Esophagus (tissue), 2 donors: Measurements from ENCODE around the gene RUNX2. TPM values are rescaled to one million over a fixed set of nuclear protein-coding genes. Genes with fewer than 3 reads are reported as not detected.

ENCODE experiments used
- H3K27ac ChIP-seq, 2 donors: one replicate each; pipeline ENCODE4 v1.5.1; 2013; ENCODE audit warnings: low read depth in 2 of 2, mild to moderate bottlenecking in 2 of 2, inconsistent platforms in 1 of 2, low read length in 1 of 2, moderate library complexity in 1 of 2
- H3K27me3 ChIP-seq, 2 donors: one replicate each; pipeline ENCODE4 v1.6.1; 2013; ENCODE audit warnings: low read length in 2 of 2, control low read depth in 1 of 2, mild to moderate bottlenecking in 1 of 2; ENCODE audit not compliant: insufficient read depth in 2 of 2, control insufficient read depth in 1 of 2
- H3K36me3 ChIP-seq, 2 donors: one replicate each; pipeline ENCODE4 v1.6.1; 2013; ENCODE audit warnings: low read length in 1 of 2; ENCODE audit not compliant: control insufficient read depth in 2 of 2, insufficient read depth in 2 of 2
- H3K4me1 ChIP-seq, 2 donors: one replicate each; pipeline ENCODE4 v1.6.1; 2013; ENCODE audit warnings: low read length in 1 of 2; ENCODE audit not compliant: control insufficient read depth in 2 of 2, insufficient read depth in 2 of 2
- H3K4me3 ChIP-seq, 2 donors: one replicate each; pipeline ENCODE4 v1.5.1; 2013; ENCODE audit warnings: low read length in 2 of 2, mild to moderate bottlenecking in 2 of 2, low read depth in 1 of 2, moderate library complexity in 1 of 2
- H3K9me3 ChIP-seq, 2 donors: one replicate each; pipeline ENCODE4 v1.6.1; 2013; ENCODE audit warnings: mild to moderate bottlenecking in 2 of 2, low read depth in 1 of 2, low read length in 1 of 2, moderate library complexity in 1 of 2; ENCODE audit not compliant: control insufficient read depth in 2 of 2, insufficient read depth in 1 of 2
- WGBS, 2 donors: extraction: QIAGEN DNeasy Blood & Tissue Kit; methylation state at CpG; one replicate each; pipeline ENCODE4 v1.1.7; 2013; 5-methylcytosine and 5-hydroxymethylcytosine counted together
- polyA plus RNA-seq, 2 donors: library from polyadenylated mRNA; stranded (reverse); fragments of 200-250 nt; gene quantifications; one replicate each; pipeline ENCODE4 v1.2.3, GENCODE V29; 2013
- donor health status: healthy with polysubstance abuse.
- donor health status: Bipolar disorder and iron deficiency.

Gene RUNX2
- polyA plus RNA-seq, 2 donors, result 0.31 to 0.75 TPM

DNA sequence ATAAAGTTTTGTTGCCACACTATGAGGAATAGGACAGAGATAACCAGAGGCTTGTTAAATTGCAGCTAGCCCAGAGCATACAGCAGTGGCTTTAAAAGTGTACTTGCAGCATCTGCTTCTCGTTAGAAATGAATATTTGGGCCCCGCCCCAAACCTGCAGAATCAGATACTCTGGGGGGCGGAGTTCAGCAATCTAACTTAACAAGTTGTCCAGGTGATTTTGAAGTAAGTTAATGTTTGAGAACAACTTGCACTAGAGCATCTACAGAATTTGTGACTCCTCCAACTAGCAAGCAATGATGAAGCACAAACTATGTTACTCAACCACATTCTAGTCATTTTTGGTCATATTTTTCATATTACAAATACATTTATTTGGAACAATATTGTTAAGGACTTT is 60.2 kb downstream of the RUNX2 start:
- Histone ChIP-seq H3K4me1 (no peaks in the 10 kb centered on the region), H3K9me3 (no peaks in the 10 kb centered on the region), H3K4me3 (no peak overlapping the region), H3K27ac (no peak overlapping the region), H3K36me3 (no peaks in the 10 kb centered on the region), H3K27me3 (no peaks in the 10 kb centered on the region)
- 42 to 48% methylated on average over 3 of the region's 3 CpGs for WGBS, 2 donors

DNA sequence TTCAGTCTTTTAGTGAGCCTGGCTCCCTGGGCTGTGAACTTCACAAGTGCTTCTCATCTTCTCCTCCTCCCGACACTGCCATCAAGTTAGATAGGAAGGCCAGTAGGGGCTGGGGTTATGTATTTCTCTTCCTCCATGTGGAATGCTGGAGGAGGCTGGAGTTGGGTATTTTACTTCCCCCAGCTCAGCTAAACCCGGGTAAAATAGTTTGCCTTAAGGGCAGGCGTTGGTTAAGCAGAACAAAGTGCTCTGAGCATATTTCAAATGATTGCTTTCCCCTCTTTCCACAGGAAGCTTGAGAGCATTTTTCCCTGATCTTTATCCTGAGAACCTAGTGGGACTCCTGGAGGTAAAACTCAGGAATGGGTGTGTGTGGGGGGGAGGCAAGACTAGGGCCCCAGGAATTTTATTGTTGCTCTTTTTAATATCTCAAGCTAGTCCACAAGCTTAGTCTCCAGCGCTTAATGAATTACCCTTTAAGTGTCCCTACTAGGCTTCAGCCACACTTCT is 66.5 kb downstream of the RUNX2 start:
- no peaks in the 10 kb centered on the region for H3K9me3 ChIP-seq
- WGBS, 2 donors, result 83 to 89% methylated on average over 4 of the region's 4 CpGs
- H3K27ac ChIP-seq, result no peak overlapping the region
- H3K27me3 ChIP-seq, result no peaks in the 10 kb centered on the region
- no peaks in the 10 kb centered on the region for H3K36me3 ChIP-seq
- H3K4me1 ChIP-seq, result no peaks in the 10 kb centered on the region
- no peak overlapping the region for H3K4me3 ChIP-seq

DNA sequence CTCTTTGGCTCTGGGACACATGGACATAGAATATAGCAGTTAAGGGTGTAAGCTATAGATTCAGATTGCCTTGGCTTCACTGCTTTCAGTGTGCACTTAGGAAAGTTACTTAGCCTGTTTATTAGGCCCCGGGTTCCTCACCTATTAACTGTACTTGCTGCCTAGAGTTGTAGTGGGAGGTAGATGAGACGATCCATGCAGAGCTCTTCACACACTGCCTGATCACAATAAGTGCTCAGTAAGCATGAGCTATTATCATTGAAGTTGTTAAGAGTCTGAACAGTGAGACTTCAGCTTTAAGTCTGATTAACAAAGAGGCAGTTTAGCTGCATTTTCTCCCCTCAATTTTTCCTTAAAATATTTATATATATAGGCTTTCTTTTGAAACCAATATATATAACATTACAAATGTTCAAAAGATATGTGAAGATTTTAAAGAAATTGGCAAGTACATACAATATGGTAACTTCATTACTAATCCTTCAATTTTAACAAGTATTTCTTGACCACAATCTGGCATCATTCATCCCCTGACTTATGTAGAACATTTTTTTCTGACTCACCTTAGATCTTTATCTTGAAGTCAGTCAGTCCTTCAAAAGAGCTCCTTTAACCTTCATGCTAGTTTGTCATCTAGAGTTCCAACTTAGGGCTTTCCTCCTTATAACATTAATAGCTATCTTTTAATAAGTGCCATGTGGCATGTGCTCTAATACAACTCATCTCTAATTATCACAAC is 70.1 kb downstream of the RUNX2 start:
- no peak overlapping the region for H3K4me3 ChIP-seq
- H3K4me1 ChIP-seq, result no peaks in the 10 kb centered on the region
- H3K9me3 ChIP-seq, result no peaks in the 10 kb centered on the region
- H3K27ac ChIP-seq, result no peak overlapping the region
- no peaks in the 10 kb centered on the region for H3K36me3 ChIP-seq
- WGBS, 2 donors, result 75 to 79% methylated on average over 2 of the region's 2 CpGs
- H3K27me3 ChIP-seq, result no peaks in the 10 kb centered on the region

DNA sequence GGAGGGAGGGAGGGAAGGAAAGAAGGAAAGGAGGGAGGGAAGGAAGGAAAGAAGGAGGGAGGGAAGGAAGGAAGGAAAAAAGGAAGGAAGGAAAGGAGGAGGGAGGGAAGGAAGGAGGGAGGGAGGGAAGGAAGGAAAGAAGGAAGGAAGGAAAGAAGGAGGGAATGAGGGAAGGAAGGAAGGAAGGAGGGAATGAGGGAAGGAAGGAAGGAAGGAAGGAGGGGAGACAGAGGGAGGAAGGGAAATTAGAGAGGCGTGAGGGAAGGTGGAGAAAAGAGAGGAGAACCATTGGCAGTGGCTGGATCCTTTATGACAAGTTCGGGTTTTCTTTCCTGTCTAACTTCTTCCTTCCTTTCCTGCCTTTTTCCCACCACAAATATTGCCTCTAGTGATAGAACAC is 71.9 kb downstream of the RUNX2 start:
- H3K27ac ChIP-seq, result no peak overlapping the region
- H3K4me3 ChIP-seq, result no peak overlapping the region
- no peaks in the 10 kb centered on the region for H3K27me3 ChIP-seq
- no peaks in the 10 kb centered on the region for H3K4me1 ChIP-seq
- 69 to 87% methylated on average over 2 of the region's 2 CpGs for WGBS, 2 donors
- H3K9me3 ChIP-seq, result no peaks in the 10 kb centered on the region
- no peaks in the 10 kb centered on the region for H3K36me3 ChIP-seq

DNA sequence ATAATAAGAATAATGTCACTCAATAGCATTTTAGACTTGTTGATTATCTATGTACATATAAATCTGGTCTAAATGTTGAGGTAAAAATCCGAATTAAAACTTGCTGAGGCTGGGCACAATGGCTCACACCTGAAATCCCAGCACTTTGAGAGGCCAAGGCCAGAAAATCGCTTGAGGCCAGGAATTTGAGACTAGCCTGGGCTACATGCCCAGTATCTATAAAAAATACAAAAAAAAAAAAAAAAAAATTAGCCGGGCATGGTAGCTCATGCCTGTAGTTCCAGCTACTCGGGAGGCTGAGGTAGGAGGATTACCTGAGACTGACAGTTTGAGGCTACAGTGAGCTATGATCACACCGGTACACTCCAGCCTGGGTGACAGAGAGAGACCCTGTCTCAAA is 83.8 kb downstream of the RUNX2 start:
- no peaks in the 10 kb centered on the region for H3K27me3 ChIP-seq
- no peak overlapping the region for H3K4me3 ChIP-seq
- no peaks in the 10 kb centered on the region for H3K36me3 ChIP-seq
- no peak overlapping the region for H3K27ac ChIP-seq
- H3K4me1 ChIP-seq, result no peaks in the 10 kb centered on the region
- no peaks in the 10 kb centered on the region for H3K9me3 ChIP-seq
- WGBS, 2 donors, result 54 to 71% methylated on average over 5 of the region's 5 CpGs

DNA sequence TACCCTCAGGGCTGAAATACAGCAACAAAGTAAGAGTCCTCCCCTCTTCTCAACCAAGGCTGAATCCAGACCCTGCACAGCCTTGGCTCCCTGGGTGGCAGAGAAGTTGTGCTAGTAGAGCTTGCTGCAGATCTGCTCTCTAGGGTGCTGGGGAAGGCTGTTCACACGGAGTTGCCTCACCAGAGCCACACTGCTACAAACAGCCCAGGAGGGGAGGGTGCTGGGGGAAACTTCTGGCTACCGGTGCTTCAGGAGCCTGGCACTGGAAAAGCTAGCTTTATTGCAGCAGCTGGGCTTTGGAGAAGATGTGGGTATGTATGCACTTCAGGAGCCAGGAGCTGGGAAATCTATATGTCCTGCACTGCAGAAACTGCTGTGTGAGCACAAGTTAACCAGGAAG is 87.2 kb downstream of the RUNX2 start:
- Histone ChIP-seq H3K27me3 (no peaks in the 10 kb centered on the region), H3K36me3 (no peaks in the 10 kb centered on the region), H3K4me3 (no peak overlapping the region), H3K9me3 (no peaks in the 10 kb centered on the region), H3K4me1 (peaks cover 4 to 5% of the 10 kb centered on the region in 2 donors), H3K27ac (no peak overlapping the region)
- 40 to 51% methylated on average over 2 of the region's 2 CpGs for WGBS, 2 donors

DNA sequence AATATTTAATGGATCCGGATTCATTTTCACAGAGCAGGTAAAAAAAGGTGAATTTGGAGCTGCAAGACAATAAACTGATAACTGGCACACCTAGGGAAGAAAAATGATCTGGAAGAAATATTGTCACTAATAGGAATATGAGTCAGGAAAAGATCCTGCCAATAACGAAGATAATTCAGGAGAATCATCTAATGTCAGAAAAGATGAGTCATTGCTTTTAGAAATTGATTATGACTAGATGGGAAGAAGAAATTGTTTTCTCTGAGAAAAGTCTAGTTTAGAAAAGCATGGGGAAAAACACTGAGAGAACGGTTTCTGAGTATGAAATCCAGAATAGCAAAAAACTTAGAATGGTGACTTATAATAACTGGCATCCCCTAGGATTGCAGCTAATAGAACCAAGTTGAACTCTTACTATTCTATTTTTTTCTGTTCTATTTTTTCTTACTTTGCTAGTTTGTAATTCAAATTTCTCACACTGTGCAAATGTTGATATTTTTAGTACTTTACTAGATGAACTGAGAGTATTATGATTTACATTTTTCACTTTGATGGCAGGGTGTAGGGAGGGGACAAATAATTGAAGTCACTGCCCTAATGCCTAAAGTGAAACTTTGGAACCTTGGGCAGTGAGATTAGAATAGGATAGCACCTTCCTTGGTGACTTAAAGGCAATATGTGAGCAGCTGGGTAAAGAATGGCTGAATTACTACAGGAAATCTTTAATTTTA is 87.8 kb downstream of the RUNX2 start:
- Histone ChIP-seq H3K27ac (no peak overlapping the region), H3K4me1 (peaks cover 4 to 5% of the 10 kb centered on the region in 2 donors), H3K36me3 (no peaks in the 10 kb centered on the region), H3K4me3 (no peak overlapping the region), H3K27me3 (no peaks in the 10 kb centered on the region), H3K9me3 (no peaks in the 10 kb centered on the region)
- 50 to 58% methylated on average over 3 of the region's 3 CpGs for WGBS, 2 donors

DNA sequence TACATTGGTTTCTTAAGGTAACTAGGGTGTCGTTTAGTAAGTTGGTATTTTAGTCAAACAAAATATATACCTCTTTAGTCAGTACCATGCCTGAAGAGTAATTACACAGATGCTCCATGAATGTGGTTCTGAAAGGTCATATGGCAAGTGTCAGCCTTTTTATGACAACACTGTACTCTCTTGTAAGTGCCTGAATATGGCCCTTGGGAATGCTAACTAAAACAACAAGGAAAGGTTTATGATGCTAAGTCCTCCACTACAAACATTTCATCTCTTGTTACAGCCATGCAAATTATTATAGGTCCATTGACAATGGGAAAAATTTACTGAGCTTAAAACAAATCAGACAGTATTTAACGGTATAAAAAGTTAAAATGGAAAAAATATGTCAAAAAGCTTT is 88.6 kb downstream of the RUNX2 start:
- no peak overlapping the region for H3K4me3 ChIP-seq
- WGBS, 2 donors, result 74 to 77% methylated on average over 2 of the region's 2 CpGs
- H3K4me1 ChIP-seq, result peaks cover 6 to 8% of the 10 kb centered on the region in 2 donors
- no peak overlapping the region for H3K27ac ChIP-seq
- H3K36me3 ChIP-seq, result no peaks in the 10 kb centered on the region
- no peaks in the 10 kb centered on the region for H3K27me3 ChIP-seq
- H3K9me3 ChIP-seq, result no peaks in the 10 kb centered on the region

DNA sequence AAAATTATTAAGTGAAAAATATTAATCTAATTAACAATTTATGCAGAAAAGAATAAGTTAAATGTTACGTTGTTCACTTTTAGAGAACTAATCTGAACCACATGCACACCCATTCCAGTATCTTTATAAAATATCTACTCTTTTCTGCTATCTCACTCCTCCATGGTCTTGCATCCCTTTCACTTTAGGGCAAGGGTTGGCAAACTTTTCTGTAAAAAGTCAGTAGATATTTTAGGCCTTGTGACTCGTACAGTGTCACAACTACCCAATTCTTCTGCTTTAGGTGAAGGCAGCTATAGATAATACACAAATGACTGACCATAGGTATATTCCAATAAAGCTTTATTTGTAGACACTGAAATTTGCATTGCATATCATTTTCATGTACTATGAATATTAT is 89.3 kb downstream of the RUNX2 start:
- H3K36me3 ChIP-seq, result no peaks in the 10 kb centered on the region
- WGBS, 2 donors, result 88 to 93% methylated on average over 2 of the region's 2 CpGs
- no peaks in the 10 kb centered on the region for H3K9me3 ChIP-seq
- H3K4me3 ChIP-seq, result no peak overlapping the region
- H3K27ac ChIP-seq, result no peak overlapping the region
- H3K27me3 ChIP-seq, result no peaks in the 10 kb centered on the region
- H3K4me1 ChIP-seq, result peaks cover 6 to 8% of the 10 kb centered on the region in 2 donors
